Thoracic aorta (tissue), 2 donors: ENCODE data around the gene PFKFB2. TPM values are rescaled to one million over a fixed set of nuclear protein-coding genes. Genes with fewer than 3 reads are reported as not detected.

Experiments used
- ATAC-seq: fragments of 150-250 bp; one replicate; pipeline ENCODE4 v1.8.0; 2017; ENCODE audit warnings: low read depth; ENCODE audit not compliant: insufficient number of reproducible peaks, low FRiP score
- DNase-seq: peaks from one replicate; pipeline ENCODE4 v3.0.0-alpha.2; 2020; ENCODE audit warnings: low spot score
- H3K27ac ChIP-seq, 2 donors: fragments of 200-600 bp; sonication (generic); 1 replicate in 1 of 2; 2 replicates in 1 of 2; pipeline ENCODE4 v1.5.1; 2016; ENCODE audit warnings: mild to moderate bottlenecking in 2 of 2, moderate library complexity in 2 of 2
- H3K27me3 ChIP-seq: fragments of 200-600 bp; sonication (generic); replicated peaks from 2 replicates; pipeline ENCODE4 v1.6.0; 2016; ENCODE audit warnings: mild to moderate bottlenecking; ENCODE audit not compliant: insufficient read depth
- H3K36me3 ChIP-seq: fragments of 200-600 bp; sonication (generic); one replicate; pipeline ENCODE4 v1.5.1; 2016
- H3K4me1 ChIP-seq, 2 donors: fragments of 200-600 bp; sonication (generic); 1 replicate in 1 of 2; 2 replicates in 1 of 2; pipeline versions ENCODE4 v1.5.1 to v1.6.0; 2016; ENCODE audit warnings: low read depth in 2 of 2, mild to moderate bottlenecking in 1 of 2; ENCODE audit not compliant: control insufficient read depth in 1 of 2
- H3K4me3 ChIP-seq: fragments of 200-600 bp; sonication (generic); 2 replicates; pipeline ENCODE4 v1.5.1; 2016; ENCODE audit warnings: mild to moderate bottlenecking
- H3K9me3 ChIP-seq: fragments of 200-600 bp; sonication (generic); 2 replicates; pipeline ENCODE4 v1.5.1; 2016
- CTCF ChIP-seq: fragments of 200-600 bp; sonication (generic); IDR thresholded peaks from one replicate; pipeline ENCODE4 v1.5.1; 2019; ENCODE audit warnings: antibody characterized with exemption
- total RNA-seq, 2 donors: library from RNA; depleted of rRNA; stranded (reverse); fragments of >200 nt; gene quantifications; one replicate each; pipeline versions ENCODE4 v1.1.0 to v1.2.3, GENCODE V29; 2016

PFKFB2 gene
- total RNA-seq, 2 donors from 2014 or later, result 6.4 to 8.5 TPM

GRCh38 chr1:207084701-207085180 is 31.7 kb downstream of the PFKFB2 start:
- Histone ChIP-seq H3K27me3 (no peaks in the 10 kb centered on the region), H3K4me1 (no peaks in the 10 kb centered on the region), H3K4me3 (no peak overlapping the region), H3K36me3 (no peaks in the 10 kb centered on the region), H3K9me3 (no peaks in the 10 kb centered on the region), H3K27ac (no peak overlapping the region)
- ATAC-seq (no peak), DNase-seq (no peak)
- TF ChIP-seq CTCF, result peak; percentile 54

GRCh38 chr1:207085887-207086286 is 32.8 kb downstream of the PFKFB2 start:
- no peak overlapping the region for H3K4me3 ChIP-seq
- no peak for DNase-seq
- no peaks in the 10 kb centered on the region for H3K27me3 ChIP-seq
- H3K27ac ChIP-seq, result no peak overlapping the region
- no peaks in the 10 kb centered on the region for H3K4me1 ChIP-seq
- no peaks in the 10 kb centered on the region for H3K36me3 ChIP-seq
- no peak for TF ChIP-seq CTCF
- no peak for ATAC-seq
- no peaks in the 10 kb centered on the region for H3K9me3 ChIP-seq

GRCh38 chr1:207088161-207088560 is 35.1 kb downstream of the PFKFB2 start:
- Histone ChIP-seq H3K27me3 (no peaks in the 10 kb centered on the region), H3K9me3 (no peaks in the 10 kb centered on the region), H3K4me1 (peaks cover 4 to 6% of the 10 kb centered on the region in 2 donors), H3K4me3 (no peak overlapping the region), H3K27ac (no peak overlapping the region), H3K36me3 (no peaks in the 10 kb centered on the region)
- no peak for TF ChIP-seq CTCF
- DNase-seq, result no peak
- no peak for ATAC-seq

GRCh38 chr1:207088701-207089626 is 35.9 kb downstream of the PFKFB2 start, which contains the start of gene C4BPB:
Gene C4BPB, plus strand, starts transcription at chr1:207088860. Its CDS starts 672 bp downstream, at chr1:207089532.
- ATAC-seq (no peak), DNase-seq (no peak)
- TF ChIP-seq CTCF, result no peak
- Histone ChIP-seq H3K9me3 (no peaks in the 10 kb centered on the region), H3K27ac (no peak within 1 kb of the TSS), H3K4me3 (no peak within 1 kb of the TSS), H3K36me3 (no peaks in the 10 kb centered on the region), H3K4me1 (peaks cover 4 to 6% of the 10 kb centered on the region in 2 donors), H3K27me3 (no peaks in the 10 kb centered on the region)

GRCh38 chr1:207089627-207090355 is 36.7 kb downstream of the PFKFB2 start:
- no peak for ATAC-seq
- H3K27ac ChIP-seq, result no peak overlapping the region
- TF ChIP-seq CTCF, result no peak

More at GRCh38 chr1:207089627-207090355, 36.7 kb downstream of the PFKFB2 start:
- Histone ChIP-seq H3K36me3 (no peaks in the 10 kb centered on the region), H3K4me1 (peaks cover 4 to 6% of the 10 kb centered on the region in 2 donors), H3K4me3 (no peak overlapping the region), H3K27me3 (no peaks in the 10 kb centered on the region), H3K9me3 (no peaks in the 10 kb centered on the region)
- no peak for DNase-seq
